ENCODE results near the gene KRTAP4-7.

The KRTAP4-7 gene

DNA sequence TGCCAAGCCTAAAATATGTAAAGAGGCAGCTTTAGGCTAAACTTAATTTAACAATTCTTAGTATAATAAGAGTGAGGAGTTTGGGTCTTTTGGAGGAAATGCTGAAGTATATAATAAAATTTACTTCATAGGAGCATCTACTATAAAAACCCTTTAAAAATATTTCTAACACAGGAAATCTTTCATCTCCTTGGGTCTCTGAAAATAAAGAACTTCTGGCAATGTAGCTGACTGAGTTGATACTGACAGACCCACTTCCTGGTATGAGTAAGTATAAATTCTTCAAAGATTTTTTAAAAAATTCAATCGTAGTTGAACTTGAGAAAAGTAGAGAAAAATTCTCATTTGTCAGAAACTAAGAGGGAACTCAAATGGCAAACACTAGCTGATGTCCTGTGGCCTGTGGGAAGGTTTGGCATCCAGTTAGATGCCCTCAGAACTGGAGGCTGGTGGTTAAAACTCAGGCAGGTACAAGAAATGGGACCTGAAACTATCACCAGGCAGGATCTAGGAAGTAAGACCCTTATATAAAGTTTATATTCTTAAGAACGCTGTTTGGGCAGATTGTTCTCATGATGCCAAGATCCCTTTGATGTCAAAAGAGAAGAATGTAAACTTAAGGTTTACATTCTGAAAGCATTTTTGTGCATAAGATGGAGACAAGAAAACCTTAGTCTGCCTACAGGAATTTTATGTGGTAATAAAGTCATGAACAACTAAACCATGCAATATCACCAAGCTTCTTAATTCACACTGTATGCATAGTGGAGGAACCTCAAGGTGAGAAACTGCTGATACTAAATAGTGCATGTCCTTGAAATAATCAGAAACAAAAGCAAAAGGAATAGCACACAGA, 50.2 kb downstream of the KRTAP4-7 start:
- TF ChIP-seq, protein P1, sequence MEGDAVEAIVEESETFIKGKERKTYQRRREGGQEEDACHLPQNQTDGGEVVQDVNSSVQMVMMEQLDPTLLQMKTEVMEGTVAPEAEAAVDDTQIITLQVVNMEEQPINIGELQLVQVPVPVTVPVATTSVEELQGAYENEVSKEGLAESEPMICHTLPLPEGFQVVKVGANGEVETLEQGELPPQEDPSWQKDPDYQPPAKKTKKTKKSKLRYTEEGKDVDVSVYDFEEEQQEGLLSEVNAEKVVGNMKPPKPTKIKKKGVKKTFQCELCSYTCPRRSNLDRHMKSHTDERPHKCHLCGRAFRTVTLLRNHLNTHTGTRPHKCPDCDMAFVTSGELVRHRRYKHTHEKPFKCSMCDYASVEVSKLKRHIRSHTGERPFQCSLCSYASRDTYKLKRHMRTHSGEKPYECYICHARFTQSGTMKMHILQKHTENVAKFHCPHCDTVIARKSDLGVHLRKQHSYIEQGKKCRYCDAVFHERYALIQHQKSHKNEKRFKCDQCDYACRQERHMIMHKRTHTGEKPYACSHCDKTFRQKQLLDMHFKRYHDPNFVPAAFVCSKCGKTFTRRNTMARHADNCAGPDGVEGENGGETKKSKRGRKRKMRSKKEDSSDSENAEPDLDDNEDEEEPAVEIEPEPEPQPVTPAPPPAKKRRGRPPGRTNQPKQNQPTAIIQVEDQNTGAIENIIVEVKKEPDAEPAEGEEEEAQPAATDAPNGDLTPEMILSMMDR (IDR thresholded peaks at IDR 0.05; ENCODE audit: insufficient read depth, low read length, poor library complexity, severe bottlenecking): no peak
- H3K4me3 ChIP-seq (replicated peaks; ENCODE audit: low read depth, low read length): no peak overlapping the region
- no peak for DNase-seq (ENCODE audit: extremely low read depth, insufficient read length)

More for the DNA sequence above, 50.2 kb downstream of the KRTAP4-7 start:
- no peaks in the 10 kb centered on the region for H3K36me3 ChIP-seq (ENCODE audit: control insufficient read depth, insufficient read depth, low read length)
- H3K27me3 ChIP-seq (replicated peaks; ENCODE audit: control insufficient read depth, insufficient read depth, low read length): no peaks in the 10 kb centered on the region
